ENCODE measurements around the gene CDH7. TPM values are rescaled to one million over a fixed set of nuclear protein-coding genes. Genes with fewer than 3 reads are reported as not detected.

CDH7 gene
- total RNA-seq, 1 donor from 2014 or later = 9.2 TPM

- peak; percentile 28 for DNase-seq (ENCODE audit: low spot score, unreplicated experiment)
- TF ChIP-seq, protein P1, sequence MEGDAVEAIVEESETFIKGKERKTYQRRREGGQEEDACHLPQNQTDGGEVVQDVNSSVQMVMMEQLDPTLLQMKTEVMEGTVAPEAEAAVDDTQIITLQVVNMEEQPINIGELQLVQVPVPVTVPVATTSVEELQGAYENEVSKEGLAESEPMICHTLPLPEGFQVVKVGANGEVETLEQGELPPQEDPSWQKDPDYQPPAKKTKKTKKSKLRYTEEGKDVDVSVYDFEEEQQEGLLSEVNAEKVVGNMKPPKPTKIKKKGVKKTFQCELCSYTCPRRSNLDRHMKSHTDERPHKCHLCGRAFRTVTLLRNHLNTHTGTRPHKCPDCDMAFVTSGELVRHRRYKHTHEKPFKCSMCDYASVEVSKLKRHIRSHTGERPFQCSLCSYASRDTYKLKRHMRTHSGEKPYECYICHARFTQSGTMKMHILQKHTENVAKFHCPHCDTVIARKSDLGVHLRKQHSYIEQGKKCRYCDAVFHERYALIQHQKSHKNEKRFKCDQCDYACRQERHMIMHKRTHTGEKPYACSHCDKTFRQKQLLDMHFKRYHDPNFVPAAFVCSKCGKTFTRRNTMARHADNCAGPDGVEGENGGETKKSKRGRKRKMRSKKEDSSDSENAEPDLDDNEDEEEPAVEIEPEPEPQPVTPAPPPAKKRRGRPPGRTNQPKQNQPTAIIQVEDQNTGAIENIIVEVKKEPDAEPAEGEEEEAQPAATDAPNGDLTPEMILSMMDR (IDR thresholded peaks at IDR 0.05; ENCODE audit: unreplicated experiment) = peak; percentile 72
- no peaks in the 10 kb centered on the region for H3K36me3 Mint-ChIP-seq (ENCODE audit: insufficient read depth)
These were observed 25.4 kb upstream of the CDH7 start for GRCh38 chr18:65725251-65726050.

GRCh38 chr18:65735155-65735554 is 15.7 kb upstream of the CDH7 start:
- Mint-ChIP-seq H3K4me1 (ENCODE audit: low read depth) (peaks cover 3% of the 10 kb centered on the region), H3K27me3 (no peaks in the 10 kb centered on the region), H3K9me3 (ENCODE audit: low read depth) (no peaks in the 10 kb centered on the region), H3K36me3 (ENCODE audit: insufficient read depth) (no peaks in the 10 kb centered on the region), H3K27ac (no peak overlapping the region), H3K4me3 (ENCODE audit: low read depth) (no peak overlapping the region)
- no peak for DNase-seq (ENCODE audit: low spot score, unreplicated experiment)
- TF ChIP-seq, protein P1 (IDR thresholded peaks at IDR 0.05; ENCODE audit: unreplicated experiment) = no peak

More at GRCh38 chr18:65725251-65726050, 25.4 kb upstream of the CDH7 start:
- Mint-ChIP-seq H3K27me3 (peaks cover 4% of the 10 kb centered on the region), H3K4me1 (ENCODE audit: low read depth) (peaks cover 6% of the 10 kb centered on the region), H3K4me3 (ENCODE audit: low read depth) (no peak overlapping the region), H3K27ac (no peak overlapping the region), H3K9me3 (ENCODE audit: low read depth) (no peaks in the 10 kb centered on the region)

- no peaks in the 10 kb centered on the region for H3K9me3 Mint-ChIP-seq (ENCODE audit: low read depth)
- H3K27me3 Mint-ChIP-seq = no peaks in the 10 kb centered on the region
- no peaks in the 10 kb centered on the region for H3K4me1 Mint-ChIP-seq (ENCODE audit: low read depth)
- H3K4me3 Mint-ChIP-seq (ENCODE audit: low read depth) = no peak overlapping the region
- TF ChIP-seq, protein P1 (IDR thresholded peaks at IDR 0.05; ENCODE audit: unreplicated experiment) = no peak
- no peaks in the 10 kb centered on the region for H3K36me3 Mint-ChIP-seq (ENCODE audit: insufficient read depth)
- H3K27ac Mint-ChIP-seq = no peak overlapping the region
- DNase-seq (ENCODE audit: low spot score, unreplicated experiment) = no peak
These were observed 13.3 kb upstream of the CDH7 start for GRCh38 chr18:65737471-65737955.

GRCh38 chr18:65746936-65747335 is 3.9 kb upstream of the CDH7 start:
- peaks cover 35% of the 10 kb centered on the region for H3K27me3 Mint-ChIP-seq
- no peak for DNase-seq (ENCODE audit: low spot score, unreplicated experiment)
- no peak overlapping the region for H3K27ac Mint-ChIP-seq
- peaks cover 14% of the 10 kb centered on the region for H3K4me1 Mint-ChIP-seq (ENCODE audit: low read depth)
- no peak overlapping the region for H3K4me3 Mint-ChIP-seq (ENCODE audit: low read depth)
- no peaks in the 10 kb centered on the region for H3K9me3 Mint-ChIP-seq (ENCODE audit: low read depth)
- no peaks in the 10 kb centered on the region for H3K36me3 Mint-ChIP-seq (ENCODE audit: insufficient read depth)
- TF ChIP-seq, protein P1 (IDR thresholded peaks at IDR 0.05; ENCODE audit: unreplicated experiment) = no peak

DNA sequence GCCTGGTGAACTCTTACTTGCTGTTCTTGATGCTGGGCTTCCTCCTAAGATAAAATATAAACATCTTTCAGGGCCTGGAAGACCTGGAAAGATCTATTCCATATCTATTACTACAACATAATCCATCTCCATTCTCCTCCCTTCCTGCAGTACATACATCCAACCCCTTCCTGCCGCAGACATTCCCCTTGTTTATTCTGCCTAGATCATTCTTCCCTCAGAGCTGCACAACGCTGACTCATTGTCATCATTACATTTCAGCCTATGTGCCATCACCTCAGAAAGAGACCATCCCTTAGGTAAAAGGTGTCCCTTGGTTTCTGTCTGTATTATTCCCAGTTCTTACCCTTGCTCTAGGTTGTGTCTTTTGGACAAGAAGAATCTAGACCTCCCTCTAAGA is 2.5 kb upstream of the CDH7 start:
- Mint-ChIP-seq H3K4me3 (ENCODE audit: low read depth) (no peak overlapping the region), H3K27me3 (peaks cover 36% of the 10 kb centered on the region), H3K4me1 (ENCODE audit: low read depth) (peaks cover 19% of the 10 kb centered on the region), H3K9me3 (ENCODE audit: low read depth) (no peaks in the 10 kb centered on the region), H3K27ac (no peak overlapping the region), H3K36me3 (ENCODE audit: insufficient read depth) (no peaks in the 10 kb centered on the region)
- no peak for DNase-seq (ENCODE audit: low spot score, unreplicated experiment)
- TF ChIP-seq, protein P1 (IDR thresholded peaks at IDR 0.05; ENCODE audit: unreplicated experiment) = no peak
